ENCODE results near the gene NFXL1.

The NFXL1 gene

DNA sequence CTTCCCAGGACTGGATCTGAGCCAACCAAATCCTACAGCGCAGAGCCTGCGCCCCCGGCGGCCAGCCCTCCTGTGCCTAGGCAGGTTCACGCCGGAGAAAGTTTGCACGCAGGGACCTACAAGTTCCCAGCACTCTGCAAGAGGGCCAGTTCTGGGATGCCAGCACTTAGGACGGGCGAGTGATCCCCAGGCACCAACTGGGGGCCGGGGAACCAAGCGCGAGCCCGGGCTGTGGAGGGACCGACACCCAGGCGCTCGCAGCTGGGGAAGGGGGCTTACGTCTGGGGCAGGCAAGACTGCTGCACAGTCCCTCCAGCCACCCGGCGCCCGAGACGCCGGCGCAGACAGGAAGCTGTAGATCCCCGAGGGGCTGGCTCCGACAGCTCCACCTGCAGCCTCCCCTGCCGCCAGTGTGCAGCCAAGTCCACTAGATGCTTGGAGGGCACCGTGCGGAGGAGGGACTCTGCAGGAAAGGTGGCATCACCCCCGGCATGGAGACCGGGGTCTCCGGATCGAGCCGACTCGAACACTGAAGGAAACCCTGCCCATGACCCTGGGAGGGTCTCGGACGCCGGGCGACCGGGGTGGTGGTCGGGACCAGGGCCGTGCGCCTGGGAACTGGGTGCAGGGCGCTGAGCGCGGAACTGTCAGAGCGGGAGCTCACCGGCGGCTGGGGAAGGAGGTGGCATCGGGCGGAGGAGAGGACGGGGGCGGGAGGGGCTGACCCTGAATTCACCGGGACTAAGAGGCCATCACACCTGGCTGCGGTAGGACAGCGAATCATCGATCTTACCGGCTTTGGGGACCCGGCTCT lies 77.1 kb downstream of the NFXL1 start:
- Histone ChIP-seq H3K27ac (ENCODE audit: insufficient read depth, low read depth, low read length, poor library complexity, severe bottlenecking) (no peak overlapping the region), H3K36me3 (ENCODE audit: control insufficient read depth, insufficient read depth, low read length) (no peaks in the 10 kb centered on the region), H3K4me1 (ENCODE audit: control insufficient read depth, insufficient read depth, low read length) (no peaks in the 10 kb centered on the region), H3K4me3 (ENCODE audit: insufficient read depth, low read depth, low read length) (peak overlapping the region; percentile 47), H3K27me3 (ENCODE audit: control insufficient read depth, insufficient read depth, low read length, poor library complexity, severe bottlenecking) (peaks cover 28% of the 10 kb centered on the region), H3K9me3 (ENCODE audit: control insufficient read depth, low read length) (no peaks in the 10 kb centered on the region)
- WGBS, 2 experiments: 1% methylated on average over 58 of the region's 58 CpGs

DNA sequence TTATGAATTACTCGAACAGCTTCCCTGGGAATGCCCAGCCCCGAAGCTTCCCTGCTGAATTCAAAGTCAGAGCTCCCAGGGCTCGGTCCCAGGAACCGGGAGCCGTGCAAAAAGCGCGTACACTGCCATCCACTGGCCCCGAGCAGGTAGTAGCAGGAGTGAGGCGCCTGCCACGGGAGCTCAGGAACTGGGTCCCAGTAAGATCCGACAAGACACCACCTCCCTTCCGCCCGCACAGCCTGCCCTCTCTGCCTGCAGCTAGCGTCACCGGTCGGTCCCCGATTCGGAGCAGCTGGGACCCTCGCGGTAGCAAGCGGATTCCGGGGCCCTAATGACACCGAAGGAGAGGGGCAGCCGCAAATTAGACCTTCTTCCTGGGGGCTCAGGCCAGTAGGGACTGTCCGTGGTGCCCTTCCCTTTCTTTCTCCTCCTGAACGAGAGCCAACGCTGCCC lies 77.7 kb downstream of the NFXL1 start:
- H3K27ac ChIP-seq (ENCODE audit: insufficient read depth, low read depth, low read length, poor library complexity, severe bottlenecking): no peak overlapping the region
- no peaks in the 10 kb centered on the region for H3K36me3 ChIP-seq (ENCODE audit: control insufficient read depth, insufficient read depth, low read length)
- WGBS, 2 experiments: 1% methylated on average over 27 of the region's 27 CpGs
- H3K4me1 ChIP-seq (ENCODE audit: control insufficient read depth, insufficient read depth, low read length): no peaks in the 10 kb centered on the region
- peaks cover 28% of the 10 kb centered on the region for H3K27me3 ChIP-seq (ENCODE audit: control insufficient read depth, insufficient read depth, low read length, poor library complexity, severe bottlenecking)
- no peaks in the 10 kb centered on the region for H3K9me3 ChIP-seq (ENCODE audit: control insufficient read depth, low read length)
- peak overlapping the region; percentile 47 for H3K4me3 ChIP-seq (ENCODE audit: insufficient read depth, low read depth, low read length)

DNA sequence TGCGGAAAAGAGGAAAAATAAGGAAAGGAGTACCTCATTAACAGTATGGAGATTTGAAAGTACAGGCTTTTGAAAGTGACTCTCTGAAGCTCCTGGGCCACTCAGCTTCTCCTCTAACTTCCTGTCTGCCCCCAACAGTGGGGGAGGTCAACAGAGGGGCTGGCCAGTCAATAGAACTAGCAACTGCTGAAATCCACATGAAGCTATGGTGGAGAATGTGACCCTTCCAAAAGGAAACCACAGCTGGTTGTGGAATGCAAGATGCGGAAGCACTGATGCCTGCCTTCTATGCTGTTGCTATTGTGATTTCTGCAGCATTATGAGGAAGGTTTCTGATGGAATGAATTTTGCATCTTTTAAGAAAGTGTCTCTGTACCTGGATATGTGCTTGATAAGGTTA lies 78.9 kb downstream of the NFXL1 start:
- Histone ChIP-seq H3K4me3 (ENCODE audit: insufficient read depth, low read depth, low read length) (no peak overlapping the region), H3K36me3 (ENCODE audit: control insufficient read depth, insufficient read depth, low read length) (no peaks in the 10 kb centered on the region), H3K27ac (ENCODE audit: insufficient read depth, low read depth, low read length, poor library complexity, severe bottlenecking) (no peak overlapping the region), H3K4me1 (ENCODE audit: control insufficient read depth, insufficient read depth, low read length) (no peaks in the 10 kb centered on the region), H3K9me3 (ENCODE audit: control insufficient read depth, low read length) (no peaks in the 10 kb centered on the region), H3K27me3 (ENCODE audit: control insufficient read depth, insufficient read depth, low read length, poor library complexity, severe bottlenecking) (peaks cover 28% of the 10 kb centered on the region)
- WGBS, 2 experiments: 91 to 93% methylated on average over 2 of the region's 2 CpGs

DNA sequence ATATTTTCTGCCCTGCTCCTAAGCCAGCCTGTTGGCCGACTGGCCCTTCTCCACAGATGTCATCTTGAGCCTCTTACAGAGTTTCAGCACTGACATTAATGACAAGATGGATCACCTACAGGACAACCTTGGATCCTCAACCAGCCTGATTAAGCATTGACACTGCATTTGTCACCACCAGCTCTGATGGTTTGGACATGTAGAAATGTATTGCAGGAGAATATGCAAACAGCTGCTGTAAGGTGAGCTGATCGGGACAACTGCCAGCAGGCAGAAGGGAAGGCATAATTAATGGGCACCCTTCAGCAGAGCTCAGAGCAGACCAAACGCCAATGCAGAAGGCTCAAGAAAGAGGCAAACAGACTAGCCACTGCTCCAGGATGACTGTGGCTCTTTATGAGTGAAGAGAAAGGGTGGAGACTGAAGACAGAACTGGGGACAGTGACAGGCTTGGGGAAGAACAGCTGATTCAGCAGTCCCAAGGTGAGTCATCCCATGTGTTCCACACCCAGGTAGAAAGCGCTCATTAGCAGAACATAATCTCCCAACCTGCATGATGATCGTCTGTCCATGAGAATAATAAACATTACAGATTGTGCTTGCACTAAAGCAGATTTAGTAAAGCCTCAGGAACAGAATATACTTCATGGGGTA lies 83.2 kb downstream of the NFXL1 start:
- Histone ChIP-seq H3K9me3 (ENCODE audit: control insufficient read depth, low read length) (no peaks in the 10 kb centered on the region), H3K27ac (ENCODE audit: insufficient read depth, low read depth, low read length, poor library complexity, severe bottlenecking) (no peak overlapping the region), H3K4me3 (ENCODE audit: insufficient read depth, low read depth, low read length) (no peak overlapping the region), H3K36me3 (ENCODE audit: control insufficient read depth, insufficient read depth, low read length) (no peaks in the 10 kb centered on the region), H3K4me1 (ENCODE audit: control insufficient read depth, insufficient read depth, low read length) (no peaks in the 10 kb centered on the region), H3K27me3 (ENCODE audit: control insufficient read depth, insufficient read depth, low read length, poor library complexity, severe bottlenecking) (peaks cover 5% of the 10 kb centered on the region)
- 90 to 91% methylated on average over 5 of the region's 5 CpGs for WGBS, 2 experiments

DNA sequence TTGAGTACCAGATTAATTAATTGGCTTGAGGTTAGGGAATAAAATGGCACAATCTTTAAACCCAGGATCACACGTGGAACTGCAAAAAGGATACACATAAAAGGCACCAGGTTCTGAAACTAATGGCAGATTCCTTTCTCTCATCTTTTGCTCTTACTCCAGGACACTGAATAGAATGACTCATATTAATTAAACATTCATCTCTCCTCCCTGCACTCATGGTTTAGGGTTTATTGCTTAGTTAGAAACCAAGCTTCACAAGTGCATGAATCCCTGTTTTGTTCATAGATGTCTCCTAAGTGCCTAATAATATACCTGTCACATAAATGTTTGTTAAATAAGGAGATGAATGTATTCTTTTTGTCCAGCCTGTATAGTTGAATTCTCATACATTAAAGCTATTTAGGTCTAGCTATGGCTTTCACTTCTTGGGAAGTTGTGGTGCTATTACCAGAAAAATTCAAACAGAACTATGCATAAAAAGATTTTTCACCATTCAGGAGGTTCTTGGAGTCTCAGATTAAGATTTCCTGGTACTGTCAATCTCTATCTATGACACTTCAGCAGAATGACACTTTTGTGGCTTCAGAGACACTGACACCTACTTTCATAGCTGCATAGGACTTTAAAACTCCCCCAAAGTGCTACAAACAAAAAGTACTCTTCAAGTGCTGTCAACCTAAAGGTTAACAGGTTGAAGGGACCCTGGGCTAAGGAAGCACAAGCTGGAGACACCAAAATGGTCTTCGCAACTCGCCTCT lies 83.9 kb downstream of the NFXL1 start:
- no peak overlapping the region for H3K27ac ChIP-seq (ENCODE audit: insufficient read depth, low read depth, low read length, poor library complexity, severe bottlenecking)
- H3K4me1 ChIP-seq (ENCODE audit: control insufficient read depth, insufficient read depth, low read length): peaks cover 3% of the 10 kb centered on the region
- 84 to 94% methylated on average over 3 of the region's 3 CpGs for WGBS, 2 experiments
- H3K36me3 ChIP-seq (ENCODE audit: control insufficient read depth, insufficient read depth, low read length): no peaks in the 10 kb centered on the region
- no peaks in the 10 kb centered on the region for H3K9me3 ChIP-seq (ENCODE audit: control insufficient read depth, low read length)
- no peak overlapping the region for H3K4me3 ChIP-seq (ENCODE audit: insufficient read depth, low read depth, low read length)
- H3K27me3 ChIP-seq (ENCODE audit: control insufficient read depth, insufficient read depth, low read length, poor library complexity, severe bottlenecking): no peaks in the 10 kb centered on the region

DNA sequence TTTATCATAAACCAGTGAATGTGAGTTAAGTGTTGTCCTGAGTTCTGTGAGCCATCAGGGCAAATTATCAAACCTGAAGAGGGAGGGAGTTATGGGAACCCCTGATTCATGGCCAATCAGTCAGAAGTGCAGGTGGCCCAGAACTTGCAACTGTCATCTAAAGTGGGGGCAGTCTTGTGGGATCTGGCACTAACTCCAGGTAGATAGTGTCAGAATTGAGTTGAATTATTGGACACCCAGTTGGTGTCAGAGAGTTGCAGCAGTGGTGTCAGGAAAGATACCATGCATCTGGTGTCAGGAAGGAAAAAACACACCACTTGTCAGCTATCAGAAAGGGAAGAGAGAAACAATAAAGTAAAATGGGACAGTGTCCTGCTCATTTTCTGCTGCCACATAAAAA lies 84.9 kb downstream of the NFXL1 start:
- no peak overlapping the region for H3K4me3 ChIP-seq (ENCODE audit: insufficient read depth, low read depth, low read length)
- no peak overlapping the region for H3K27ac ChIP-seq (ENCODE audit: insufficient read depth, low read depth, low read length, poor library complexity, severe bottlenecking)
- no peaks in the 10 kb centered on the region for H3K36me3 ChIP-seq (ENCODE audit: control insufficient read depth, insufficient read depth, low read length)
- H3K27me3 ChIP-seq (ENCODE audit: control insufficient read depth, insufficient read depth, low read length, poor library complexity, severe bottlenecking): no peaks in the 10 kb centered on the region
- no peaks in the 10 kb centered on the region for H3K9me3 ChIP-seq (ENCODE audit: control insufficient read depth, low read length)
- peaks cover 9% of the 10 kb centered on the region for H3K4me1 ChIP-seq (ENCODE audit: control insufficient read depth, insufficient read depth, low read length)

DNA sequence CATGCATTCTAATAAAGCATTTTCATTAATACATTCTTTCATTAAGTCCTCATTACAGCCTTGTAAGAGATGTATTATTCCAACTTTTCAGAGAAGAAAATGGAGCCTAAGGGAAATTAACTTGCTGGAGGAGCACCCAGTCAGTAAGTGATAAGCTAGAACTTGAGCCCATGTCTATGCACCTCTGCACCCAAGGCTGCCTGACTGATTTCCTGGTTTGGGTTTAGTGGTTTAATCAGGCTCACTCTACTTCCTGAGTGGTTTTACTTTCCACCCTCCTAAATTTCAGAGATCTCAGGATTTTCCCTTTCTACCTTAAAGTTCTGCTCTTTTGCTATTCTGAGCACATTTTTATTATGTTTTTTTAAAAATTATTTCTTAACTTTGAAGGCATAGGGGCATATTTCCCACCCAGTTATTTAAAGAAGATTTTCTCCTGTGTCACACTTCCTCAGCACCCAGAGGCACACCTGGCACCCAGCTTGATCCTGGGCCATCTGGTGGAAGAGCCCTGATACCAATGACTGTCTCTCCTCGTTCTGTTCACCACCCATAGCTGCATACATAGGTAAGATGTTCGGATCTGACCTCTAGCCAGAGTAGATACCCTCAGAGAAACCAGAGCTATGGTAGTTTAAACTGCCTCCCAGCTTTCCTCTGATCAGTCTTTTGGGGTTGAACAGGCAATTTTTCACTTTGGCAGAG lies 86.9 kb downstream of the NFXL1 start:
- no peaks in the 10 kb centered on the region for H3K9me3 ChIP-seq (ENCODE audit: control insufficient read depth, low read length)
- no peak overlapping the region for H3K27ac ChIP-seq (ENCODE audit: insufficient read depth, low read depth, low read length, poor library complexity, severe bottlenecking)
- peaks cover 9% of the 10 kb centered on the region for H3K4me1 ChIP-seq (ENCODE audit: control insufficient read depth, insufficient read depth, low read length)
- no peak overlapping the region for H3K4me3 ChIP-seq (ENCODE audit: insufficient read depth, low read depth, low read length)
- H3K36me3 ChIP-seq (ENCODE audit: control insufficient read depth, insufficient read depth, low read length): no peaks in the 10 kb centered on the region
- H3K27me3 ChIP-seq (ENCODE audit: control insufficient read depth, insufficient read depth, low read length, poor library complexity, severe bottlenecking): no peaks in the 10 kb centered on the region
- WGBS, 2 experiments: 88 to 95% methylated on average over 2 of the region's 2 CpGs

DNA sequence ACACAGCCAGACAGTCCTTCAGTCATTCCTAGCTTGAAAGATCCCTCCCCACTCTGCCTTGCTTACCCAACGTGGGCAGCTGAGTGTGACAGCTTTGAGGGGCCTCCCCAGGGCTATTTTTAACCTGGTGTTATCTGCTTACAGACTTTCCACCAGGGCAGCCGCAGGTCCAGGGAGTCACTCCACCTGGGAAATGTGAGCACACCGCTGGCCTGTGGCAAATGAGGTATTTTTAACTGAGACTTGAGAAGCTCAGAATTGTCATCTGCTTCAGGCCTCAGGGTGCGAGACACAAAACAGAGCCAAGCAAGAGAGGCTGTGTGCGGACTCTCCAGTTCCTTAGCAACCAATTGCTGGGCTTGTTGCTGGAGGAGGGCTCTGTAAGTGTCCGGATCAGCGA lies 89.5 kb downstream of the NFXL1 start:
- Histone ChIP-seq H3K27me3 (ENCODE audit: control insufficient read depth, insufficient read depth, low read length, poor library complexity, severe bottlenecking) (no peaks in the 10 kb centered on the region), H3K4me3 (ENCODE audit: insufficient read depth, low read depth, low read length) (no peak overlapping the region), H3K36me3 (ENCODE audit: control insufficient read depth, insufficient read depth, low read length) (no peaks in the 10 kb centered on the region), H3K9me3 (ENCODE audit: control insufficient read depth, low read length) (no peaks in the 10 kb centered on the region), H3K27ac (ENCODE audit: insufficient read depth, low read depth, low read length, poor library complexity, severe bottlenecking) (no peak overlapping the region), H3K4me1 (ENCODE audit: control insufficient read depth, insufficient read depth, low read length) (peaks cover 9% of the 10 kb centered on the region)
- 84% methylated on average over 7 of the region's 7 CpGs for WGBS, 2 experiments

DNA sequence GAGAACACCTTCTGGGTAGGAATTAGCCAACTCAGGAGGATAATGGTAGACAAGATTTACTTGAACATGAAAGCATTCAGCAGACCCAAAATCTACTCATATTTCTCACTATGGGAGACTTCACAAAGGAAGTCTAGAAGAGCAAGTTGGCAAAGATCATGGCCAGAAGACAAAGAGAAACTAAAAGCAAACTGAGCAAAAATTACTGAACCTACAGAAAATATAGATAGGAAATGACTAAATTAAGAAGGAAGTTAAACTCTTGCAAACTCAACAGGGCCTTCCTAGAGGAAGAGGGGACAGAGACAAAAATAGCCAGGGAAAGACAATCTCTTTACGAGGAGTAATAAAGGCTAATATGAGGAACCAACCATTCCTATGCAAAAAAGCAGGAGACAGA lies 95.2 kb downstream of the NFXL1 start:
- Histone ChIP-seq H3K9me3 (ENCODE audit: control insufficient read depth, low read length) (no peaks in the 10 kb centered on the region), H3K27me3 (ENCODE audit: control insufficient read depth, insufficient read depth, low read length, poor library complexity, severe bottlenecking) (no peaks in the 10 kb centered on the region), H3K4me3 (ENCODE audit: insufficient read depth, low read depth, low read length) (no peak overlapping the region), H3K4me1 (ENCODE audit: control insufficient read depth, insufficient read depth, low read length) (no peaks in the 10 kb centered on the region), H3K27ac (ENCODE audit: insufficient read depth, low read depth, low read length, poor library complexity, severe bottlenecking) (no peak overlapping the region), H3K36me3 (ENCODE audit: control insufficient read depth, insufficient read depth, low read length) (no peaks in the 10 kb centered on the region)
- 92 to 93% methylated on average over 1 of the region's 1 CpG for WGBS, 2 experiments

DNA sequence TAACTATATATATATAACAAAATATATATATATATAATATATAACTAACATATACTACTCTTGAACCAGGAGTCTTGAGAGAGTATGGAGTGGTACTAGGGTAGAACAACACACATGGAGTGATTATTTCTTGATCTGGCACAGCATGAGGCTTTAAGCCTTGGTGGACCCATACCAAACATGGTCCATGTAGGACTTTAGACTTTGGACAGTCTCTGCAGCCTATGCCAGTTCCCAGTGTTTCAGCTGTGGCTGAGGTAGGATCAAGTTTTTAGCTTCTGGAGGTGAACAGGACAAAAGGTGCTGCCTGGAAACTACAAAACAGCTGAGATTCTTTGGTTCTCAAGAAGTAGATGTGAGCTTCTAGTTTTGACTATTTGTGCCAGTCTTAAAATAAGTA lies 97.1 kb downstream of the NFXL1 start:
- no peaks in the 10 kb centered on the region for H3K36me3 ChIP-seq (ENCODE audit: control insufficient read depth, insufficient read depth, low read length)
- no peak overlapping the region for H3K27ac ChIP-seq (ENCODE audit: insufficient read depth, low read depth, low read length, poor library complexity, severe bottlenecking)
- H3K4me1 ChIP-seq (ENCODE audit: control insufficient read depth, insufficient read depth, low read length): no peaks in the 10 kb centered on the region
- no peaks in the 10 kb centered on the region for H3K27me3 ChIP-seq (ENCODE audit: control insufficient read depth, insufficient read depth, low read length, poor library complexity, severe bottlenecking)
- no peak overlapping the region for H3K4me3 ChIP-seq (ENCODE audit: insufficient read depth, low read depth, low read length)
- no peaks in the 10 kb centered on the region for H3K9me3 ChIP-seq (ENCODE audit: control insufficient read depth, low read length)
